GM18907 (cell line): ENCODE measurements around the gene TPD52L1.
A peak's percentile ranks its signal among the peaks of the same experiment; 100 is the strongest.
"Not testable (repeated sequence)": the region's sequence is repeated elsewhere in the genome, so short reads cannot be mapped to it uniquely, and the experiment has no call there.

Experiments
- ATAC-seq: cut with Tn5 transposase; IDR thresholded peaks from one replicate; pipeline ENCODE4 v1.9.1; 2021; ENCODE audit warnings: mild to moderate bottlenecking, moderate library complexity; ENCODE audit not compliant: unreplicated experiment

The TPD52L1 gene, protein sequence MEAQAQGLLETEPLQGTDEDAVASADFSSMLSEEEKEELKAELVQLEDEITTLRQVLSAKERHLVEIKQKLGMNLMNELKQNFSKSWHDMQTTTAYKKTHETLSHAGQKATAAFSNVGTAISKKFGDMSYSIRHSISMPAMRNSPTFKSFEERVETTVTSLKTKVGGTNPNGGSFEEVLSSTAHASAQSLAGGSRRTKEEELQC

DNA sequence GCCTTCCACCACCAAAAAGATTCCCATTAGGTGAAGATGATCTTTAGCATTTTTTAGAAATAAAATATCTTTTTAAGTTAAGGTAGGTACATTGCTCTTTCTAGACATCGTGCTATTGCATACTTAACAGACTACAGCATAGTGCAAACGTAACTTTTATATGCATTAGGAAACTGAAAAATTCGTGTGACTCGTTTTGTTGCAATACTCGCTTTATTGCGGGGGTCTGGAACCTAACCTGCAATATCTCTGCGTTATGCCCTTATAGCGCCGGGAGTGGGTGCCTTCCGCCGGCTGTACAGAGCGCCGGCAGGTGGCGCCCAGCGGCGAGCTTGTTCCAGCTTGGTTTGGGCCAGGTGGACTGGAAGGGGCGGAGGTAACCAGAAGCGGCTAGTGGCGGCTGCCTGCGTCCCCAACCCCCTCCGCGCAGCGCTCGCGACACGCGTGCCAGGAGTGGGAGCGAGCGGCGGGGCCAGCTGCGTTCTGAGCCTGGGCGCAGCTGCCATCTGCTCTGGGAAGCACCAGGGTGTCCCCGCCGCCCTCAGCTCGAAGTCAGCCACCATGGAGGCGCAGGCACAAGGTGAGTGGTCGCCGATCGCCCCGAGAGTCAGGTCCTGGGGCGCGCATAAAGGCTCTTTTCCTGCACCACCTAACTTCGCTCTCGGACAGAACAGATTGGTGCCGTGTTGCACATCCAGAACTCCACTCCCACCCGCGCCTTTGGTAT is at the start of gene TPD52L1:
TSS of gene TPD52L1 (plus strand) at position 383 of the 727 bp plus-strand sequence. CDS start at position 562, 179 bp downstream.
- ATAC-seq = peak; percentile 99

DNA sequence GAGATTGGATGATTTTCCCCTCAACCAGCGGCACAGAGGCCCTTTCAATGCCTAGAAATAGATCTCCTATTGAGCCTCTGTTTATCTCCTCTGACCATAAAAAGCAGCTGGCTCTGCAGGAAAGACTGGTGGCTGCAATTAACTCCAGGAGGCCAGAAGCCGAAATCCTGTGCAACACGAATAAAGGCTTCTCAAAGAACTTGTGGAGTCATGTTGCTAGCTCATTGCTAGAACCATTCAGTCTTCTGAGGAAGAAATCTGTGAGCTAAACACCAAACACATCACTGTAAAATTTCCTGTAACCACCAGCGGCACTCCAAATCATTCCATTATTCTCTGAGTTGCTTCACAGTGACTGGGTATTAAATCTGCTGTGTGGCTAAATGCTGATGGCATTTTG is 49.1 kb upstream of the TPD52L1 start:
- no peak for ATAC-seq

DNA sequence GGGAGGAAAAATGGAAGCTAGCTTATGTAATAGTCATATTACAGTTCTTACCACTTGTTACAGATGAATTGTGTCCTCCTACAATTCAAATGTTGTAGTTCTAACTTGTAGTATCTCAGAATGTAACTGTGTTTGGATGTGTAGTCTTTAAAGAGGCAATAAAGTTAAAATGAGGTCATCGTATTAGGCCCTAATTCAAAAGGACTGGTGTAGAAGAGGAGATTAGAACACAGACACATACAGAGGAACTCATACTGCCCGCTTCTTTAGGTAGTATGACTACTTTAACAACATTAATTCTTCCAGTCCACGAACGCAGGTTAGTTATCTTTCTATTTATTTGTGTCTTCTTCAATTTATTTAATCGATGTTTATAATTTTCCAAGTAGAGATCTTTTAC is 46.5 kb upstream of the TPD52L1 start:
- no peak for ATAC-seq

DNA sequence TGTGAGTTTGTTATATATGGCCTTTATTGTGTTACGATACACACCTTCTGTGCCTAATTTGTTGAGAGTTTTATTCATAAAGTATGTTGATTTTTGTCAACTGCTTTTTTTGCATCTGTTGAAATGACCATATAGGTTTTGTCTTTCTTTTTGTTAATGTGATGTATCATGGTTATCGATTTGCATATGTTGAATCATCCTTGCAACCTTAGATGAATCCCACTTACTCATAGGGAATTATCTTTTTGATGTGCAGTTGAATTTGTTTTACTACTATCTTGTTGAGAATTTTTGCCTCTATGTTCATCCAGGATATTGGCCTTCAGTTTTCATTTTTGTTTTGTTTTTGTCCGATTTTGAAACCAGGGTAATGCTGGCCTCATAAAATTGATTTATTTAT is 45.7 kb upstream of the TPD52L1 start:
- ATAC-seq = no peak

DNA sequence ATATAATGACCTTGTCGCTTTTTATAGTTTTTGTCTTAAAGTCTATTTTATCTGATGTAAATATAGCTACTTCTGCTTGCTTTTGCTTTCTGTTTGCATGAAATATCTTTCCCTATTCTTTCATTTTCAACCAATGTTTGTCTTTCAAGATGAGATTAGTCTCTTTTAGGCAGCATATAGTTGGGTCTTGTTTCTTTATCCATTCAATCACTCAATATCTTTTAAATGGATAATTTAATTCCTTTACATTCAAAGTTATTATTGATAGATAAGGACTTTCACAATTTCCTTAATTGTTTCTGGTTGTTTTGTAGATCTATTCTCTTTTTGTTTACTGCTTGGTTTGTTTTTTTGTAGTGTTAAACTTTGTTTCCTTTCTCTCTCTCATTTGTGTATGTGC is 43.5 kb upstream of the TPD52L1 start:
- no peak for ATAC-seq

DNA sequence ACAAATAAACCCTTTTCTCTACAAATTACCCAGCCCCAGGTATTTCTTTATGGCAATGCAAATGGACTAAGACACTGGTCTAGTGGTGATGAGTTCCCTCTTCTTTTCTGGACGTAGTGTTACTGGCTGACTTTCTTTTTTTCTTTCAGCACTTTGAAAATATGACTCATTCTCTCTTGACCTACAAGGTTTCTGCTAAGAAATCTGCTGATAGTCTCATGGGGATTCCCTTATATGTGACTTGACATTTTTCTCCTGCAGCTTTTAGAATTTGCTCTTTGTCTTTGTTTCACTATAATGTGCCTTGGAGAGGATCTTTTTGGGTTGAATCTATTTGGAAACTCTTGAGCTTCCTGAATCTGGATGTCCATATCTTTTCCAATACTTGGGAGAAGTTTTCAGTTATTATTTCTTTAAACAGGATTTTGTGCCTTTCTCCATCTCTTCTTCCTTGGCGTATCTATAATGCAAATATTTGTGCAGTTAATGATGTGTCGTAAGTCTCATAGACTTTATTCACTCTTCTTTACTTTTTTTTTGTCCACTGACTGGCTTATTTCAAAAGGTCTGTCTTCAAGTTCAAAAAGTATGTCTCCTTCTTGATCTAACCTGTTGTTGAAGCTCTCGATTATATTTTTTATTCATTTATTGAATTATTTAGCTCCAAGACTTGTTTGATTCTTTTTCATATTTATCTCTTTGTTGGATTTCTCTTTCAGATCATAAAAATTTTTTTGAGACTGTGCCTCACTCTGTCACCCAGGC is 42.2 kb upstream of the TPD52L1 start:
- ATAC-seq = no peak

DNA sequence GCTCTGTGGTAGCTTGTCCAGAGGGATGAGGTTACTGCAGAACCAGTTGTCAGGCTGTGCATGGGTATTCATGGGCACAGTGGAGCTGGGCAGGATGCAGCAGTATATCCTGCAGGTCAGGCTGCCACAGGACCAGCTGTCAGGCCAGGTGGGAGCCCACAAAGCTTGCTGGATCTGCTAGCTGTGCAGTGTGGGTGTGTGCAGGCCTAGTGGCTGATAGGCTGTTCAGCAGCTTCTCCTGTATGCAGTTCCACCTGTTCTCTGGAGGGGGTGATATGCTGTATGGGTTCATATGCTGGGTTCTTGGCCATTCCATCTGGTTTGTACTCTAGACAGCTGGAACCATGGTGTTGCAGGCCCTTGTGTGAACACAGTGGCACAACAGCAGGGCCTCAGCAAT is 40.6 kb upstream of the TPD52L1 start:
- ATAC-seq = no peak

DNA sequence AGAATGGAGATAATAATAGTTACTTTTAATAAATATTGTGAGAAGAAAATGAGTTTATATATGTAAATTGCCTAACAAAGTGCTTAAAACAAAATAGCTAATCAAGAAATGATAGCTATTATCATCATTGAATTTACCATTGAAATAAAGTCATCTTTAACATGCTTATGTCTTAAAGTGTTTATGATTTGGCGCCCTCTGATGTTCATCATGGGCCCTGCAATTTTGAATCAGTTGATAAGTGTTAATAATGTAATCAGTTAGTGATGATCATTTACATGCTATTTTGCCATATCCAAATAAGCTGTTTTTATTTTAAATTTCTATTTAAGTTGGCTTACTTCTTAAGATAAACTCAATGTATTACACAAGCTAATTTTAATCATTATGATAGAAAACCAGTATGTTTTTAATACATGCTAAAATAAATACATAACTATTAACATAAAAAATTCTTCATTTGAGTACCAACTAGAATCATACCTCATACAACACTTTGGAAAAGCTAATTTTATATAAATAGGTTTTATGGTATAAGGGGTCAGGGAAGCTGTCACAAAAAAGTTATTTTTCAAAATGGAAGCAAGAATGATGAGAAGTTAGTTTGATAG is 39.2 kb upstream of the TPD52L1 start:
- peak; percentile 57 for ATAC-seq

DNA sequence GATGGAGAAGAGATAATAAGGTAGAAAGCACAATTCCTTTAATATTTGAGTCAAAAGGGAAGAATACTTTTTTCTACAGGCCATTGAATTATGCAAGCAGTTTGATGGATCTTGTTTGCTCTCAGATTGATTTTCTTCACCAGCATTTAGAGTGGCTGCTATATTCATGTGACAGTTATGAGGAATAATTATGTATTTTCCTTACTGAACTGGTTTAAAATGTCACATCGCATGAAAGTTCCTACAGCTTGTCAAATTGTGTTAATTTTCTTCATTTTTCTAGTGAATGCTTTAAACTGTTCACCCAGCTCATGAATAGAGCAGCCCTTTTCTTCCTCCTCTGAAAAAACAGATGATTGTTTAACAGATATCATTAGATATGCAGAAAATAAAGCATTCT is 37.4 kb upstream of the TPD52L1 start:
- ATAC-seq = no peak

DNA sequence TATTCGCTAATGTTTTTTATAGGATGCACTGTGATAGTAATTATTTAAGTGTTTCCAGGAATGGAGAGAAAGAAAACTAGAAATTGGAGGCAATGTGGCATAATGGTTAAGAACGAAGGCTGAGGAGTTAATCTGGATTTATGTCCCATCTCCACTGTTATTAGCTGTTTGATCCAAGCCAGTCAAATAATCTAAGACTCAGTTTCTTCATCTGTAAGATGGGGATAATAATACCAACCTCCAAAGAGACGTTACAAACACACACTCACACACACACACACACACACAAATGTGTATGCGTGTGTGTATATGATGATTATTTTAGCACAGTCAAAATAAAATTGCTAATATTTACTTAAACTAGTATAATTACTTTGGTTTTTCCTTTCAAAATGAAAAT is 36.9 kb upstream of the TPD52L1 start:
- no peak for ATAC-seq

DNA sequence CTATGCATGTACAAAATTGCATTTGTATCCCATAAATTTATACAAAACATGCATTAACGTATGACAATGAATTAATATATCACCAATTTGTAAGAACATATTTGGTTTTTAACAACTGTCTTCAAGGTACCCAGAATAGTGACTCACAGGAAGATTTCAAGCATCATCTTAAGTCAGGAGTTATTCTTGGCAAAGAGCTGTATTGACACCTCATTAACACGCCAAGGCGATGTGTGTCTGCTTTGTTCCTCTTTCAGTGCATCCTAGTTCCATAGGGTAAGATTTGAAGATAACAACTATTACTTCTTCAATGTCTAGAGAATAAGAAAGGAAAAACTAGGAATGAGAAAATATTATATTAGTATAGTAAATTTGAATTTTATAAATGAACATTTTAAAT is 35.8 kb upstream of the TPD52L1 start:
- ATAC-seq = no peak

DNA sequence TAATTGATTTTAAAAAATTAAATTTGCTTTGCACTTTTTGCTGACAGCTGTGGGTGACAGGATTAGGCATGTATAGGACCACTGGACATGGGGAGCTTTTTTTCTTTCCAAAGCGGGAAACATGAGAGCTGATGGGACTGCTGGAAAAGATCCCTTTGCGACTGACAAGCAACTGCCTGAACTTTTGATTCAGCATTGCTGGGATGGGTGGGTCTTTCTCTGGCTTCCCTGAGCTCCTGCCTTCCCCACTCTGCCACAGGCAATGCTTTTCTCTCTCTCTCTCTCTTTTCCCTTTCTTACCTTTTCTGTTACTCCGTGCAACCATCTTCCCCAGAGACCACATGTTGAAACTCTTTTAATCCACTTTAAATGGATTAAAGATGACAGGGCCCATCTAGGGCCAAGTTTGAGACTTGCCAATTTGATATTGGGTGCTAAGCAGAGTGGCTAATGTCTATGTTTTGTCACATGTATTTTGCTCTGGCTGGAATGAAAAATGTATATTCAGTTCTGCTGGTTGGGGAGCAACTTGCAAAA is 33.5 kb upstream of the TPD52L1 start:
- no peak for ATAC-seq

DNA sequence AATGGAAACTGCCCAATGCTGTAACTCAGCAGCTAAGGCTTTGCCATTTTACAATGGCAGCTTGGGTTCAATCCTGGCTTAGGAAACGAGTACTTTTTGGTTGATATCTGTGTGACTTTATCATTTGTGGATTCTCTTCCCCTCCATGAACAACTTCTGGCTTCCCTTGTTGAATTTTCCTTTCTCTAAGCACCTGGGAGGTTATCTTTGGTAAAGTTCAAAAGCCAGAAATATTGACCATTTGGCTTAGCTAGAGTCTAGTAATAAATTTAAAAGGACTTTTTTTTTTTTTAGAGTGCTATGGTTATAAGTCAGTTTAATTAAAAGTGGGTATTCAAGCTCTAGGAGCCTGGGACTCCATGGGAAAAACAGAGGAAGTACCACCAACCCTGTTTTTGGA is 31.7 kb upstream of the TPD52L1 start:
- ATAC-seq = no peak

DNA sequence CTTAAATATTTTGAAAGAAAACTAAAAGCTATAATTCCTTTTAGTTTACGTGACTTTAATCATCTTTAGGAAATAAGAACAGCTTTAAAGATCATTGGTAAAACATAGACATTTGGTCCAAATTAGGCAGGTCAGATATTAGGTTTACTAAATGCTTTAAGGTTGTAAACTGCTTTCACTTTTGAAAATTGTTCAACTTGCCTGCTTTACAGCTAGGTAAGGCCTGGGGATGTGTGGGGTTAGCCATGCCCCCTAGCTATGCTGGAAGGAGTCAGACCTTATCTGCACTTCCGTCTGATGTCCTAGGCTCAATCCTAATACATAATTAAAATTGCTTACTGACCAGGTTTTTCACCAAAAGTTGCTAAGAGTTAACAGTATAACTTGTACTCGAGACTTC is 30.5 kb upstream of the TPD52L1 start:
- ATAC-seq = no peak

DNA sequence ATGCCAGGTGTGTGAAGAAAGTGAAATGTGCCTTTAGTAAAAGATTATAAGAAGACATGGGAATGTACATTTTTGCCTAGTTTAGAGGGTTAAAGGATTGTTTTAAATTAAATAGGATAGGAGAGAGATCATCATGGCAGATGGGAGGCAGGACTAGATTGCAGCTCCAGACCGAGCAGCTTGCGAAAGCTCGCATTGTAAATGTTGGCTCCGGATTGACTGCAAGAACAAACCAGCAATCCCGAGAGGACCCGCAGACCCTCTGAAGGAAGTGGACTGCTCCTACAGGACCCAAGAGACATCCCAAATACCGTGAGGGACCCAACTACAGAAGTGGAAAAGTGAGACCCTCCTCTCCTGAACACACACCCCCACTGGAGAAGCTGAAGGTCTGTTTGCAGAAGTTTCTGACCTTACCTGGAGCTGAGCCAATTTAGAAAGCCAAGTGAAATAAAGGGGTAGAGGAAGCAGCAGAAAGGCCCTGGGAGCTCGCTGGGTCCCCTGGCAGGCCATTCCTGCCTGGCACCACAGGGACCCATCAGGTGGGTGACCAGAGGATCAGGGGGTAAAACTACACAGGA is 30.0 kb upstream of the TPD52L1 start:
- no peak for ATAC-seq

DNA sequence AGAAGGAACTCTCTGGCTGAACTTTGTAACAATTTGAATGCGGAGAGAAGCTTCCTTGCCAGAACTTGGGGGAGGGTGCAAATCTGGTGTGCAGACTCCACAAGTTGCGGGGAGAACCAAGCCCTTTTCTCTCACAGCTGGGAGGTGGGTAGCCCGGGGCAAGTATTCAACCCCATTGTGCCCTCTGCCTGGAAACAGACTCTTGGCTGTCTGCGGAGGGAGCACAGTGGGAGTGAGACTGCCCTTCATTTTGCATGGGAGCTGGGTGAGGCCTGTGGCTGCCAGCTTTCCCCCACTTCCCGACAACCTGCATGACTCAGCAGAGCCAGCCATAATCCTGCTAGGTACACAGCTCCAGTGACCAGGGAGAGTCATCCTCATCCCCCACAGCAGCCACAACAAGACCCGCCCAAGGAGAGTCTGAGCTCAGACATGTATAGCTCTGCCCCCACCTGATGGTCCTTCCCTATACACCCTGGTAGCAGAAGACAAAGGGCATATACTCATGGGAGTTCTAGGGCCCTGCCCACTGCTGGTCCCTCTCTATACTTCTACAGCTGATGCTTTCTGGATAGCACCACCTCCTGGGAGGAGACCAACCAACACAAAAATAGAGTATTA is 29.4 kb upstream of the TPD52L1 start:
- no peak for ATAC-seq

DNA sequence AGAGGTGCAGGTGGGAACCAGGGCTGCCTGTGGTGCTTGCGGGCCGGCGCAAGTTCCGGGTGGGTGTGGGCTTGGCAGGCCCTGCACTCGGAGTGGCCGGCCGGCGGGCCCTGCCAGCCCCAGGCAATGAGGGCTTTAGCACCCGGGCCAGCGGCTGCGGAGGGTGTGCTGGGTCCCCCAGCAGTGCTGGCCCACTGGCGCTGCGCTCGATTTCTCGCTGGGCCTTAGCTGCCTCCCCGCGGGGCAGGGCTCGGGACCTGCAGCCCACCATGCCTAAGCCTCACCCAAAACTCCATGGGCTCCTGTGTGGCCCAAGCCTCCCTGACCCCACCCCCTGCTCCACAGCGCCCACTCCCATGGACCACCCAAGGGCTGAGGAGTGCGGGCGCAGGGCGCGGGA is 27.7 kb upstream of the TPD52L1 start:
- ATAC-seq = not testable (repeated sequence)

DNA sequence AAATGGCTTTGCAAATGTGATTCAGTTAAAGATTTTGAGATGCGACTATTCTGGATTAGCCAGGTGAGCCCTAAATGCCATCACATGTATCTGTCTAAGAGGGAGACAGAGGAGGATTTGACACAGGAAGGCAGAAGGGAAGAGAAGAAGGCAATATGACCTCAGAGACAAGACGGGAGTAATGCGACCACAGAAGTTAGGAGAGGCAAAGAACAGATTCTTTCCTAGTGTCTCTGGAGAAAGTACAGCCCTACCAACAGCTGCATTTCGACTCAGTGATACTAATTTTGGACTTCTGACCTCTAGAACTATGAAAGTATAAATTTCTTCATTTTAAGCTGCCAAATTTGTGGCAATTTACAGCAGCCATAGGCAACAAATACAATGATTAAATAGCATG is 24.2 kb upstream of the TPD52L1 start:
- ATAC-seq = no peak

DNA sequence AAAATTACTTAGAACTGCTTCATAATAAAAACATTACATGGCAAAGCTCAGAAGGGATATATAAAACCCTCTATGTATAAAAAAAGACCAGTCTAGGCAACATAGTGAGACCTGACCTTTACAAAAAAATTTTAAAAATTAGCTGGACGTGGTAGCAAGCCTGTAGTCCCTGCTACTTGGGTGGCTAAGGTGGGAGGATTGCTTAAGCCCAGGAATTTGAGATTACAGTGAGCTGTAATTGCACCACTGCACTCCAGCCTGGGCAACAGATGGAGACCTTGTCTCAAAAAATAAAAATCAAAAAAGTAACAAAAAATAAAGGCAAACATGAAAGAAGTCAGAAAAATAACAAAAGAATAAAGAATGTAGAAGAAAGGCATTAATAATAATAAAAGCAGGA is 21.5 kb upstream of the TPD52L1 start:
- no peak for ATAC-seq

DNA sequence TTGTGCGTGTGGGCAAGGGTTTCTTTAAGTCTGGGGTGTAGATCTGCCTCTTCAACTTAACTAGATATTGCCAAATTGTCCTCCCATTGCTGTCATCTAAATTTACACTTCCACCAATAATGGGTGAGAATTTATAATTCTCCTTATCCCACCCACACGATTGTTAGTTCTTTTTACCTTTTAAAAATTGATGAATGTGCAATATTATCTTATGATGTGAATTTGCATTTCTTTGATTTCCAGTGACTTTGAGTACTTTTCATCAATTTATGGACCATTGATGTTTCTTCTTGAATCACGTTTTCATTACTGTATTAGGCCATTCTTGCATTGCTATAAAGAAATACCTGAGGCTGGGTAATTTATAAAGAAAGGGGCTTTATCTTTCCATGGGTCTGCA is 17.2 kb upstream of the TPD52L1 start:
- ATAC-seq = no peak

DNA sequence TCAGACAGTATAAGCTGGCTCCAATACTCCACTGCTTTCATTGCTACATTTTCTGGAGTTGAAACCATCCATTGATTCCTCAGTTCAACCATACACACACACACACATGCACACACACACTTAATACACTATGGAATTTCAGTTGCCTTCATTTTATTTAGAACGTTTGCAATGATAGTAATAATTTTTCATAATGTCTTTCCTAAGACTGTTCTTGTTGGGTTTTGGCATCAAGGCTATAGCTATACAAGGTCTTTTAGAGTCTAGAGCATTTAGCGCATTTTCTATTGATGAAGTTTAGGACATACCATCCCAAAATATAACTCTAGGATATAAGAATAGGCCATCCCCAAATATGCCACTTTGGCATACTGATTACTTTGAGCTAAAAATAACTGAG is 15.5 kb upstream of the TPD52L1 start:
- no peak for ATAC-seq
